Measurements from ENCODE around the gene SPATA13.

DNA sequence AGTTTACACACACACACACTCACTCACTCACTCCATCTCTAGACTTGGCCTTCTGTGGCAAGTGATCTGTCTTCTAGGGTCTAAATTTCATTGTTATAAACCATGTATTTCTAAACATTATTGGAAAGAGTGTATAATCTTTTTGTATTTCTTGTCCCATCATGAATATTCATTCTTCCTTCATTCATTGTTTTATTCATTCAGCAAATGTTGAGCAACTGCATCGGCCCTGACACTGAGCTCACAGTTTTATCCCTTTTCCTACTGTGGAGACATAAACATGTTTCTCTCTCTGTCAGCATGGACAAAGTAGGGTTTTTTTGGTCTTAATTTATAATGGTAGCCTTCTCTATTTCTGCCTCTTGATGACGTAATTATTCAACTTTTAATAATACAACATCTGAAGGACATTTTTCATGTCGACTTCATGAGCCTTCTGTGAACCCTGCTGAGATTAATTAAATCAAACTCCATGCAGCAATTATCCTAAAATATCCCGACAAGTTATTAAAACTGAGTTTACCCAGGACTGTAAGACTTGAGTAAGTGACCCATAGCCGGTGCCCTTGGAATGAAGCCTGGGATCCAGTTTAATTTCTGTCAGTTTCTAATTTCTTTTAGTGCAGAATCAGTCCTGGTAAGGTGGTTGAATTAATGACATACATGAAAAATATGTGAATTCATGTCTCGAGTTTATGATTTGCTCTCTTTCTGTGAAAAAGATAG, 7.3 kb downstream of the SPATA13 start:
- TF ChIP-seq CTCF (conservative IDR thresholded peaks at IDR 0.05 in 1 of 2, IDR thresholded peaks at IDR 0.05 in 1 of 2; ENCODE audit: extremely low read depth in 1 of 2, insufficient read depth in 1 of 2, low read depth in 1 of 2, low read length in 2 of 2) = no peak
- no peak for TF ChIP-seq EZH2 (IDR thresholded peaks at IDR 0.05; ENCODE audit: borderline replicate concordance, low read length)
